Bronchus fibroblast of lung (primary cell): ENCODE data around the gene DOCK11. TPM values are rescaled to one million over a fixed set of nuclear protein-coding genes. Genes with fewer than 3 reads are reported as not detected.

Experiments
- total RNA-seq: library from RNA; depleted of rRNA; stranded (reverse); fragments of >200 nt; gene quantifications from 2 replicates; pipeline ENCODE4 v1.2.3, GENCODE V29; 2015

Gene DOCK11
- 13.1 and 13.5 TPM in 2 replicates for total RNA-seq

DNA sequence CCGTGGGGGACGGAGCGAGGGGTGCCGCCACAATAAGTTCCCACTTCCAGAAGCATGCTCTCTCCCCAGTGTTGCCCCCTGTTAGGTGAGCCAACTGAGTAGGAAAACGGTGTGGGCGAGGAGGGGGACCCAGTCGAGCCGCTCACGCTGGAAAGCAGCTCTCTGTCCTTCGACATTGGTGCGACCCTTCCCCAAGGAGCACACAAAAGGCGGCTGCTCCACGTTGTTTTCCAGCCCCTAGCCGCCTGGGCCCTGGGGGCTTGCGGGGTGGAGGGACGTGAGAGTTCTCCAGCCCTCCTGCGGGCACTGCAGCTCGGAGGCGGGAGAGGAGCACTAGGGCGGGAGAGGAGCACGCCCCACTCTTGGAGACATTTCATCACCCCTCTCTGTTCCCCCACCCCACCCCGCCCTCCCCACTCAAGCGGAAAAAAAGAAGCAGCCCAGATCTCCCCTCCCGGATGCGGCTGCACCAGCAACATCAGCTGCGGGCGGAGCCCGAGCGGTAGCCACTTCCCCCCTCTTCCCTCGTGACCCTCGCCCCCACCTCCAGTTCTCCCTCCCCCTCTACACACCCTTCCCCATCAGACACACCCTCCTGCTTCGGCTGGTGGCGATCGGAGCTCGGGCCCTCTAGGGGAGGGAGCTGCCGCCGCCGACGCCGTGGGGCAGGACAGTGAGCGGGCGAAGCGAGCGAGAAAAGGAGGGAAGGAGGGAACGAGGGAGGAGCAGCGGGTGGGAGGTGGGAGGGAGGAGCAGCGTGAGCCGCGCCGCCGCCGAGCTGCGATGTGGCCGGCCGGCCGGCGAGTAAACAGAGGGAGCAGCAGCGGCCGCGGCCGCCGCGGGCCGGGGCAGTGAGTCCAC is at the start of gene DOCK11:
Gene DOCK11 (plus strand): TSS at position 755 of the 861 bp plus-strand sequence. CDS start 157 bp downstream, outside the sequence.

DNA sequence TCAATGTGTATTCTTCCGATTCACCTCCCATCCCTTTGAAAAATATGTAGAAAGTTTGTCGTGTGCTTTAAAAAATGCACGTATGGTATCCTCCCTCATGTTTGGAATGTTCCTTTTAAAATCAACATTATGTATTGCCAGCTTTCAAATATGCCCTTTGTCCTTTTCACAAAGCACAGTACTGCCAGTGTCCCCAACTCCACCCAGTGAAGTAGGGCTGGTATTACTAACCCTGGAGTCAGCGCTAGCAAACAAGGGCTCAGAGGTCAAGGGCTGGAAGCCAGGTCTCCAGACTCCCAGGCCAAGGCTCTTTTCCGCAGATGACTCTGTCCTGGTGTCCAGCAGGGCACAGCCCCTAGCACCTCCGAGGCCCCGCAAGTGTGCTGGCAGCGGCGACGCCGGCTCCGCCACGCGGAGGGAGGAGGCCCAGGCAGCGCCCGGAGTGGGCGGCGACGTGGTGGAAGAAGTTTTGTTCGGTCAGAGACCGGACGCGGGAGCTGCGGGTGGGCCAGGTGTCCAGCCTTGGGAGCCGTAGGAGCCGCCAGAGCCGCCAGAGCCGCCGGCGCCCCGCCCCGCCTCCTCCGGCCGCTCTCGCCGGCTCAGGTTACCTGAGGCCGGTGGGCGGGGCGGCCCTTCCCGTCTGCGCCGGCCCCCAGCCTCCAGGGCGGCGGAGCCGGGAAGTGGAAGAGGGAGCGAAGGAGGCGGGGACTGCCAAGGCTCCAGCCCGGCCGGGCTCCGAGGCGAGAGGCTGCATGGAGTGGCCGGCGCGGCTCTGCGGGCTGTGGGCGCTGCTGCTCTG is 231.5 kb downstream of the DOCK11 start, which contains the start of gene IL13RA1:
Gene IL13RA1 (plus strand): TSS at position 720 of the 799 bp plus-strand sequence. CDS start 33 bp downstream, at position 753.

Other genes starting within 250 kb of the DOCK11 start
- 8.2 and 10.4 TPM in 2 replicates for gene WDR44, start 149.7 kb upstream of the DOCK11 start, total RNA-seq
- 23.3 and 24.7 TPM in 2 replicates for gene IL13RA1, start 231.8 kb downstream of the DOCK11 start, total RNA-seq